Activated CD8-positive, alpha-beta T cell treated with anti-CD3 and anti-CD28 coated beads, Interleukin-2, amount 10 ng/mL, durations not matched to agents 7 days and 5 days (primary cell): ENCODE results near the gene KLF7. TPM values are rescaled to one million over a fixed set of nuclear protein-coding genes. Genes with fewer than 3 reads are reported as not detected.

ENCODE experiments used
- ATAC-seq: fragments of 150-1000 bp; cut with Tn5 transposase; one replicate; pipeline ENCODE4 v1.10.0; 2021; ENCODE audit warnings: moderate library complexity
- CTCF ChIA-PET: fragments of 350-600 bp; sonication (Branson Sonifier 250); formaldehyde crosslinking; loops from one replicate; lab custom pipeline; 2021; ENCODE audit warnings: antibody characterized with exemption; lab: Charles Lee
- POLR2A ChIA-PET: fragments of 350-600 bp; sonication (Branson Sonifier 250); formaldehyde crosslinking; loops from one replicate; lab custom pipeline; 2021; ENCODE audit warnings: antibody characterized with exemption; lab: Charles Lee
- DNase-seq: peaks from one replicate; pipeline ENCODE4 v3.0.0-alpha.2; 2020
- H3K27ac Mint-ChIP-seq: one replicate; pipeline ENCODE4 v1.8.0; 2021; ENCODE audit warnings: mild to moderate bottlenecking, mixed read lengths
- H3K27me3 Mint-ChIP-seq: one replicate; pipeline ENCODE4 v1.8.0; 2021; ENCODE audit warnings: low read depth, mixed read lengths
- H3K36me3 Mint-ChIP-seq: one replicate; pipeline ENCODE4 v1.8.0; 2021; ENCODE audit warnings: low read depth, mixed read lengths
- H3K4me1 Mint-ChIP-seq: one replicate; pipeline ENCODE4 v1.8.0; 2021; ENCODE audit warnings: low read depth, mixed read lengths
- H3K4me3 Mint-ChIP-seq: one replicate; pipeline ENCODE4 v1.8.0; 2021; ENCODE audit warnings: mild to moderate bottlenecking, mixed read lengths
- H3K9me3 Mint-ChIP-seq: one replicate; pipeline ENCODE4 v1.8.0; 2022; ENCODE audit warnings: mixed read lengths; ENCODE audit not compliant: insufficient read depth
- total RNA-seq, 2 experiments: library from RNA; stranded (reverse); gene quantifications; one replicate each; pipeline ENCODE4 v1.2.3, GENCODE V29; 2021

Gene KLF7
- total RNA-seq, 2 experiments from 2014 or later: 16.5 to 19.2 TPM

DNA sequence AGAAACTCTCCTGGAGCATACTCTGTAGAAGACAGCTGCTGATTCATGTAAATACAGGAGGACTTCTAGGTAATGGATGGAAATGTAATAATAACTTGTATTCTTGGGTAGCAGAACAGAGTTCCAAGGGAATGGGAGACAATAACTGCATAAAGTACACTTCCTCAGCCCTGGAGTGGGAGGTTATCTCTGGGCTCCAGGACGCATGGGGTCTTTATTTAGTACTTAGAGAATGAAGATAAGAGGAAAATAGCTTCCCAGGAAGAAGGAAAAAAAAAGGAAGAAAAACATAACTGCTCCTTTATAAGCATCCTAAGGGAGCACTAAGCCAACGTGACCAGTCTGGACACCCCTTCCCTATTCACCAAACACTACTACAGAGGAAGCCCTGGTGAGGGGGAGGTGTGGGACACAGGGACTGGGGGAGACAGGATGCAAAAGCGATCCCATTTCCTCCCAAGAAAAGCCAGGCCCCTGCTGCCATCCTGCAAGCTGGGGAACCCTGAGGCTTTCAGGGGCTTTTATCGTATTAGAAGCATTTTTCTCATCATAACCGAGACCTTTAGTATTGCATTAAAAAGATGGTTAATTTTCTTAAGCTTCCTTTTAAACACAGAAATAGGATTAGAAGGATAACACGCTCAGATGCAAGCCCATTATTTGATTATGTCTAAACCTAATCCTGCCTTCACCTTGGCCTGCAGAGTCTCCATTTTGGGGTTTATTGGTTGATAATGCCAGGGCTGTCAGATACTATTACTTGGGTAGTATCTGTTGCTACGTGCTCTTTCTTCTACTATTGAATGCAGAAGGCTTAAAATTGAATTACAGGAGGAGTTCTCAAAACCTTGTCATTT, 78.5 kb downstream of the KLF7 start:
- CTCF ChIA-PET: interaction anchor here (0.5 to 0.8 kb wide), 2 partner anchors 15 to 1088 kb away, joined by 3 read pairs; no protein-coding TSS in a partner anchor

DNA sequence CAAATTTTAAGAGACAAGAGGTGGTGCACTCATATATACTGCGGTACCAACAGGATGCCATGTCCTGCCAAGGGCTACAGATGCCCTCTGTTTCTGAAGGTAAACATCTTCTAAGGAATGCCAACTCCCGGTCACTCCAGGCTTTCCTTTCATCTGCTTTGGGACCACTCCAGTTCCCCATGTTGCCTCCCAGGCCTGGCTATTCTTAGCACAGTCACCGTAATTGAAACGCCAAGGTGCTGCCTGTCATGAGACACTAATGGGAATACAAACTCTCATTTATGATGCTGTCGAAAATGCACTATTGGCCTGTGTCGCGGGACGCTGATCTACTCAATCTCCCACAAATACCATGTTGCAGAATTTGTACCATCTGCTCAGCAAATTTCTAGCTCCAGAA, 79.6 kb downstream of the KLF7 start:
- peaks cover 30% of the 10 kb centered on the region for H3K4me1 Mint-ChIP-seq
- no peak overlapping the region for H3K27ac Mint-ChIP-seq
- ATAC-seq: no peak
- ChIA-PET POLR2A (interaction anchor here (0.5 kb wide), 1 partner anchor 65 kb away, joined by 3 read pairs; no protein-coding TSS in a partner anchor), CTCF (no interaction called here)
- no peak for DNase-seq
- H3K9me3 Mint-ChIP-seq: no peaks in the 10 kb centered on the region
- H3K36me3 Mint-ChIP-seq: peaks cover 27% of the 10 kb centered on the region
- H3K27me3 Mint-ChIP-seq: no peaks in the 10 kb centered on the region
- no peak overlapping the region for H3K4me3 Mint-ChIP-seq

More for the DNA sequence above, 78.5 kb downstream of the KLF7 start:
- H3K9me3 Mint-ChIP-seq: no peaks in the 10 kb centered on the region
- no peak for DNase-seq
- H3K27me3 Mint-ChIP-seq: no peaks in the 10 kb centered on the region
- H3K27ac Mint-ChIP-seq: no peak overlapping the region
- H3K4me1 Mint-ChIP-seq: peaks cover 33% of the 10 kb centered on the region
- ATAC-seq: no peak
- H3K36me3 Mint-ChIP-seq: peaks cover 26% of the 10 kb centered on the region
- POLR2A ChIA-PET: no interaction called here
- H3K4me3 Mint-ChIP-seq: no peak overlapping the region

DNA sequence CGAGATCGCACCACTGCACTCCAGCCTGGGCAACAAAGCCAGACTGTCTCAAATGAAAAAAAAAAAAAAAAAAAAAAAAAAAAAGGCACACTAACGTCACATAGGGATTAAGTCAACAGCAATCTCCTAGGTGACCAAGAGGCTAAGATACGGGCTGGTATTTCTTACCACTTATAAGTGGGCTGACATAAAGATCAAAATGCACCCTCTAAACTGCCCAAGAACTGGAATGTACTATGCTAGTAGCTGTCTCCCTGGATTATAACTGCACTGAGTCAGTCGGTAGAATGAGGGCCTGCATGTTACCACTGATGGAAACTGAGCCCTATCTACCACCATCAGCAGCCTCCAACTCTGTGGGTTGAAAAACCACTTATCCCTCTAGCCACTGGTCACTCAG, 80.6 kb downstream of the KLF7 start:
- ATAC-seq (no peak), DNase-seq (no peak)
- ChIA-PET POLR2A (no interaction called here), CTCF (no interaction called here)
- no peak overlapping the region for H3K4me3 Mint-ChIP-seq
- peaks cover 23% of the 10 kb centered on the region for H3K4me1 Mint-ChIP-seq
- H3K27ac Mint-ChIP-seq: no peak overlapping the region
- no peaks in the 10 kb centered on the region for H3K27me3 Mint-ChIP-seq
- peaks cover 37% of the 10 kb centered on the region for H3K36me3 Mint-ChIP-seq
- no peaks in the 10 kb centered on the region for H3K9me3 Mint-ChIP-seq

DNA sequence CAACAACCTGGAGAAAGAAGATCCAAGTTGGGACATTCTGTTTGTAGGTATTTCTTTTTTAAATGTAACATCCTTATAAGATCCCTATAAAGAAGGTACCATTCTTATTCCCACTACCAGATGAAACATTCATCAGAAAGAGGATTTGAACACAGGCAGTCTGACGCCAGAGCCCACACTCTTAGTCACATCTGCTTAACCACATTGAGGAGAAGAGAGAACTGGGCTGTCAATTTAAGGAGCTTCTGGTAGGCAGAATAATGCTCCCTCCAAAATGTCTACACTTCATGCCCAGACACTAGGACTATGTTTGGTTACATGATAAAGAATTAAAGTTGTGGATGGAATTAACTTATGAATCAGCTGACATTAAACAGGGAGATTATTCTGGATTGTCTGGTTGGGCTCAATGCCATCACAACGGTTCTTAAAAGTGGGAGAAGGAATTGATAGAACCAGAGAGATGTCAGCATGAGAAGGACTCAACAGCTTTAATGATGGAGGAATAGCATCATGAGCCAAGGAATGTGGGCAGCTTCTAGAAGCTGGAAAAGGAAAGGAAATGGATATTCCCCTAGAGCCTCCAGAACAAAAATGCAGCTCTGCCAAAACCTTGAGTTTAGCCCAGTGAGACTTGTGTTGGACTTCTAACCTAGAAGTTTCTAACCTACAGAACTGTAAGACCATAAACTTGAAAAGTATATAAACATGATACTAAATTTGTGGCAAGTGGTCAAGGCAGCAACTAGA, 82.2 kb downstream of the KLF7 start:
- no peak overlapping the region for H3K4me3 Mint-ChIP-seq
- peaks cover 50% of the 10 kb centered on the region for H3K36me3 Mint-ChIP-seq
- H3K27ac Mint-ChIP-seq: no peak overlapping the region
- H3K9me3 Mint-ChIP-seq: no peaks in the 10 kb centered on the region
- ChIA-PET POLR2A (no interaction called here), CTCF (no interaction called here)
- no peak for ATAC-seq
- no peaks in the 10 kb centered on the region for H3K27me3 Mint-ChIP-seq
- DNase-seq: no peak
- H3K4me1 Mint-ChIP-seq: peaks cover 11% of the 10 kb centered on the region

DNA sequence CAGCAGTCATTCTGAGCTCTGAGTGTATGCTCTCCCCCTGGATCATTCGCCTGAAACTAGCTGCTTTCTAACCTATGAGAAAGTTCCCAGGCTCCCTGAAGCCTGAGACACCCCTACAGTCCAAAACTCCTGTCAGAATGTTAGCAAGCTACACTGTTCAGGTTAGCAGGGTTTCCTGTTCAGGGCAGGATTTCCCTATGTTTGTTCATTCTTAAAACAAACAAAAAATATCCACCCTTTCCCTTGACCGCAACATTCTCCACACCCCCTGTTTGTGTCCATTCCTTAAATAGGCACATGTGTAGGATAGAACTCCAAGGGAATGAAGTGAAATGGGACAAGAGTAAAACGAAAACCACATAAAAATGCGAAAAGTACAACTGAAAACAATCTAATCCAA, 83.1 kb downstream of the KLF7 start:
- Mint-ChIP-seq H3K27me3 (no peaks in the 10 kb centered on the region), H3K4me1 (peaks cover 5% of the 10 kb centered on the region), H3K27ac (no peak overlapping the region), H3K4me3 (no peak overlapping the region), H3K9me3 (no peaks in the 10 kb centered on the region), H3K36me3 (peaks cover 49% of the 10 kb centered on the region)
- ATAC-seq (no peak), DNase-seq (no peak)
- ChIA-PET CTCF (no interaction called here), POLR2A (no interaction called here)

DNA sequence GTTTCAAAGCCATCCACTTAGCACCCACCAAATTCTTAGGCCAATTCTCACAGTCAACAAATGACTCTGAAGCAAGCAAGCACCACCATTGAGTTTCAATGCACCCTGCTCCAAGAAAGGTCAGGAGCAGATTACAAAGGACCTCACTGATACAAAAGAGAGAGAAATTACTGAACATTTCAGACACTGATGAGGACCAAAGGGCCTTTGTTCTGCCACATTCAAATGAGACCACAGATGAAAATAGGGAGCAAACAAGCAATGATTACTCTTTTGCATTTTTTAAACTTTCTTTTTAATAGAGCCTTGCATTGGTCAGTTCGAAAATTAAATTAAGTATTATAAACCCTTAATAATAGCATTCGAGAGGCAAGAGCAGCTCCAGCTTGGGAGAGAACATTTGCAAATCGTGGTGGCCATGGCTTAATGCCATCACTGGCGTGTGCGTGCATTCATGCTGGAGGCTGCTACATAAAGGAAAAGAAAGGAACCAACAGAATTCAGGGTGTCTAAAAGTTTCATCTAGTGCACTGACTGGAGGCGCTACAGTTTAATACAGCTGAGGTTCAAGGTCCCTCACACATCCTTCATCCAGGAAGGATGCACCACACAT, 87.5 kb downstream of the KLF7 start:
- no peak overlapping the region for H3K27ac Mint-ChIP-seq

DNA sequence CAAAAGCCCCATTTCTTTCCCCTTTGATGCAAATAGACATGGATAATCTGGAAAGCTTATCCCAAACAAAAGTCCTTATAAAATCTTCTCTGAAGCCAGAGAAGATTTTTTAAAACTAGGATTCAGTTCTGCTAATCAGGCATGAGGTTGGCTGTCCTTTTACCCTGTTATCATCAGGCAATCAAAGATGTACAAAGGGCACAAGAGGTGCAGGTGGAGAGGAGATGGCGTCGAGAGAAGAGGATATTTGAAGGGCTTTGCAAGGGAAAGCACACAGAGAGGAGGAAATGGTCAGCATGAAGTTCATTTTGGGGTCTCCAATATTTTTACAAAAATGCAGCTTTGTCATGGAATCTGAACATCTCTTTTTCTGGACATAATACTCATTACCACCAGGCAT, 88.5 kb downstream of the KLF7 start:
- H3K36me3 Mint-ChIP-seq: peaks cover 36% of the 10 kb centered on the region
- ChIA-PET POLR2A (no interaction called here), CTCF (interaction anchor here (2.0 kb wide), 1 partner anchor 30 kb away, joined by 4 read pairs; no protein-coding TSS in a partner anchor)
- H3K27me3 Mint-ChIP-seq: no peaks in the 10 kb centered on the region
- ATAC-seq (no peak), DNase-seq (no peak)
- no peak overlapping the region for H3K27ac Mint-ChIP-seq
- no peaks in the 10 kb centered on the region for H3K9me3 Mint-ChIP-seq
- no peak overlapping the region for H3K4me3 Mint-ChIP-seq
- peaks cover 33% of the 10 kb centered on the region for H3K4me1 Mint-ChIP-seq

More for the DNA sequence above, 87.5 kb downstream of the KLF7 start:
- H3K36me3 Mint-ChIP-seq: peaks cover 36% of the 10 kb centered on the region
- ChIA-PET POLR2A (no interaction called here), CTCF (no interaction called here)
- ATAC-seq: no peak
- no peak overlapping the region for H3K4me3 Mint-ChIP-seq
- H3K9me3 Mint-ChIP-seq: no peaks in the 10 kb centered on the region
- no peak for DNase-seq
- H3K4me1 Mint-ChIP-seq: peaks cover 27% of the 10 kb centered on the region
- H3K27me3 Mint-ChIP-seq: no peaks in the 10 kb centered on the region

DNA sequence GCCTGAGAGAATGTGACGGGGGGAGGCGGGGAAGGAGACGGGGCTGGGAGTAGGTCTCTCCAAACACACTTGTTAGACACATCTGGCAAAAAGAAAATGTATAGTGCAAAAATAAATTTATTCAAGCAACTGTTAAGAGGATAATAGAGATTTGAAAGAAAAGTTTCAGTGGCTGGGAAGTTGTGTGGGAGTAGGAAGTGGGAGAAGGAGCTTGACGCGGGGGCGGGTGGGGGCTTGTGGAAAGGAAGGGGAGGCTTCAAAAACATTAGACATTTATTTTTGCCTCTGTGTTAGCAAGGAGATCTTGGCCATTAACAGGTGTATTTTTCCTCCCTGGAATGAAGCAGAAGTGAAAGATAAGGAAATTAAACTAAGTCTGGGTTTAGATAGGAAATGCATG, 90.3 kb downstream of the KLF7 start:
- ATAC-seq (no peak), DNase-seq (no peak)
- Mint-ChIP-seq H3K27me3 (no peaks in the 10 kb centered on the region), H3K36me3 (peaks cover 24% of the 10 kb centered on the region), H3K27ac (no peak overlapping the region), H3K9me3 (no peaks in the 10 kb centered on the region), H3K4me3 (no peak overlapping the region), H3K4me1 (peaks cover 34% of the 10 kb centered on the region)
- CTCF ChIA-PET: interaction anchor here (2.0 kb wide), 1 partner anchor 29 kb away, joined by 4 read pairs; no protein-coding TSS in a partner anchor
- POLR2A ChIA-PET: interaction anchor here (1.8 to 3.1 kb wide), 2 partner anchors 89 to 91 kb away, joined by 6 to 19 read pairs; partner anchors contain the start of gene KLF7

DNA sequence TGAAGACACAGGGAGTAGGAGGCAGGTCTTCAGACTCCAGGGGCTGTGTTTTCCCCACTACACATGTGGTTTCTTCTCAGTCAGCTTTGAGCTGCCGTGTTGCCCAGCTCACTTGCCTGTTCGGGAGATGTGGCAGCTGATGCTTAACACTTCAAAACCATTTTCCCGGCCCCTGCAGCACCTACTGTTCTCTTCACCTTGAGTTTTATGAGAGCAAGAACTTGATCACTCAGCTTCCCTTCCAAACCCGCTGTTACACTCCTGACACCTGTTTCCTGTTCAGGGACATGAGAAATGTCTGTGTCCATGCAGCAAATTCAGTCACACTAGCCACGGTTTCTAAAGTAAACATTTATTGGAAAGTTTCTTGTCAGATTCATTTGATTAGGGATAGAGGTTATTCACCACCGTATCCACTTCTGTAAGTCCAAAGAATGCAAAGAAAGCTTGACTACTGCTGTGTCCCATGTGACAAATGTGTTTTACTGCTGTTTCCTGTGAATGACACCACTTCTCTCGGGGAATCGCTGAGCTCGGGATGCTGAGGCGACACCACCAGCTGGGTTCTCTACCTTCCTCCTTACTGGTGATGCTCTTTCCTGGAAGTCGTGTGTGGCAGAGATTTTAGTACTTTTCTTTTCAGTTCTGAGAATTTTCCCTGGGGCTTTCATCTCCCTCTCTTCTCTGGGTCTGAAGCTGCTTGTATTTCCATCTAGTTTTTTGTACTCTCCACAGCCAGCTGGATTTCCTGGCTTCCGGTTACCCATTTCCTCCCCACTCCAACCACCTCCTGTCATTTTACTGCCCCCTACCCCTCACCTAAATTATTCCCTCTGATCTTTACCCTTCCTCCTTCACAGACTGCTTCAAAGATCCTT, 91.7 kb downstream of the KLF7 start:
- peaks cover 42% of the 10 kb centered on the region for H3K4me1 Mint-ChIP-seq
- H3K36me3 Mint-ChIP-seq: peaks cover 13% of the 10 kb centered on the region
- H3K9me3 Mint-ChIP-seq: no peaks in the 10 kb centered on the region
- DNase-seq (peak; percentile 69), ATAC-seq (peak; percentile 85)
- no peaks in the 10 kb centered on the region for H3K27me3 Mint-ChIP-seq
- peak overlapping the region; percentile 89 for H3K27ac Mint-ChIP-seq
- H3K4me3 Mint-ChIP-seq: peak overlapping the region; percentile 66
- CTCF ChIA-PET: interaction anchor here (0.9 to 2.7 kb wide), 11 partner anchors 10 to 399 kb away, joined by 3 to 15 read pairs (median 3); partner anchors contain the start of gene KLF7
- POLR2A ChIA-PET: interaction anchor here (1.5 to 3.1 kb wide), 3 partner anchors 68 to 92 kb away, joined by 6 to 19 read pairs (median 9); partner anchors contain the start of gene KLF7

DNA sequence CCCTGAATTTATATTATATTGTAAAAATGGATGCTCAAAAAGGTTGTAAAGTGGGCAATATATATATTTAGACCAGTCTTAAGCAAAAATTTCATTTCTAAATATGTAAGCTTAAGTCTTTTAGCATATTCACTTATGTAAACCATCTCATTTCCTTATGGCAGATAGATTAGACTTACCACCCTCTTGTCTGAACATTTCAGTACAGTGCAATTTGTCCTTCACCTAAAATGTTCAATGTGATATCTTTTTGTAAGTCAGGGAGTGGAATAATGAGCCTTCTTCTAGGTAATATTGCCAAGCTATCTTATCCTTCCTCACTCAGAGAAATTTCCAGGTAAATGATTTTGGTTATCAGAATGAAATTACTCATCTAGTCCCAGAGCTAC, 92.3 kb downstream of the KLF7 start:
- peak overlapping the region; percentile 66 for H3K4me3 Mint-ChIP-seq
- H3K27ac Mint-ChIP-seq: peak overlapping the region; percentile 89
- peaks cover 42% of the 10 kb centered on the region for H3K4me1 Mint-ChIP-seq
- POLR2A ChIA-PET: interaction anchor here (1.5 to 3.1 kb wide), 3 partner anchors 69 to 93 kb away, joined by 6 to 19 read pairs (median 9); partner anchors contain the start of gene KLF7
- H3K9me3 Mint-ChIP-seq: no peaks in the 10 kb centered on the region
- DNase-seq (no peak), ATAC-seq (peak; percentile 31)
- CTCF ChIA-PET: interaction anchor here (0.9 to 2.7 kb wide), 12 partner anchors 10 to 400 kb away, joined by 3 to 15 read pairs (median 3); partner anchors contain the start of gene KLF7
- no peaks in the 10 kb centered on the region for H3K27me3 Mint-ChIP-seq
- H3K36me3 Mint-ChIP-seq: peaks cover 9% of the 10 kb centered on the region
